GM18520 (cell line): ENCODE measurements around the gene BMPR1B.

Experiments used
- ATAC-seq: cut with Tn5 transposase; IDR thresholded peaks from one replicate; pipeline ENCODE4 v1.9.1; 2021; ENCODE audit not compliant: unreplicated experiment

BMPR1B gene

DNA sequence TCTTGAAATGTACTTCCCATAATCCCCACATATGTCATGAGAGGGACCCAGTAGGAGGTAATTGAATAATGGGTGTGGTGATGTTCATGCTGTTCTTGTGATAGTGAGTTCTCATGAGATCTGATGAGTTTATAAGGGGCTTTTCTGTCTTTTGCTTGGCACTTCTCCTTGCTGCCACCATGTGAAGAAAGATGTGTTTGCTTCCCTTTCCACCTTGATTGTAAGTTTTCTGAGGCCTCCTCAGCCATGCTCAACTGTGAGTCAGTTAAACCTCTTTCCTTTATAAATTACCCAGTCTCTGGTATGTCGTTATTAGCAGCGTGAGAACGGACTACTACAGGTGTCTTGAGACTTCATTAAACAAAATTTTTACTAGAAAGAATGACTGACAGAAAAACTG lies 323.2 kb downstream of the BMPR1B start:
- ATAC-seq, result no peak

DNA sequence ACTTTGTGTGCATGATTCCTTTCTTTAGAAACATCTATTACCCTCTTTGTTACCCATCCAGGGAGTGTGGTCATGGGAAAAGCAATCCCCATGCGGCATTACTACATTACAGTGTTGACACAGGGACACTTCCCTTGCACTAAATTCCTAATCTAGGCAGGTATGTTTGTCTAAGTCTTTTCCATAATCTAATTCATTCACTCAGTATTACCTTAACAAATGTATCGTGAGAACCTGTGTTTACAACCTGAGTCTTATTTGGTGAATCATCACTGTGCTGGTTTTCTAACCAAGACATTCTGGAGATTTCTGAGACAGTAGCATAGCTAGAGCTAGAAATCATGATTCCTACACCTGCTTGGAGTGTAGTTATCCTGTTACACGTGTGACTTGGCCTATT lies 326.8 kb downstream of the BMPR1B start:
- ATAC-seq, result no peak

DNA sequence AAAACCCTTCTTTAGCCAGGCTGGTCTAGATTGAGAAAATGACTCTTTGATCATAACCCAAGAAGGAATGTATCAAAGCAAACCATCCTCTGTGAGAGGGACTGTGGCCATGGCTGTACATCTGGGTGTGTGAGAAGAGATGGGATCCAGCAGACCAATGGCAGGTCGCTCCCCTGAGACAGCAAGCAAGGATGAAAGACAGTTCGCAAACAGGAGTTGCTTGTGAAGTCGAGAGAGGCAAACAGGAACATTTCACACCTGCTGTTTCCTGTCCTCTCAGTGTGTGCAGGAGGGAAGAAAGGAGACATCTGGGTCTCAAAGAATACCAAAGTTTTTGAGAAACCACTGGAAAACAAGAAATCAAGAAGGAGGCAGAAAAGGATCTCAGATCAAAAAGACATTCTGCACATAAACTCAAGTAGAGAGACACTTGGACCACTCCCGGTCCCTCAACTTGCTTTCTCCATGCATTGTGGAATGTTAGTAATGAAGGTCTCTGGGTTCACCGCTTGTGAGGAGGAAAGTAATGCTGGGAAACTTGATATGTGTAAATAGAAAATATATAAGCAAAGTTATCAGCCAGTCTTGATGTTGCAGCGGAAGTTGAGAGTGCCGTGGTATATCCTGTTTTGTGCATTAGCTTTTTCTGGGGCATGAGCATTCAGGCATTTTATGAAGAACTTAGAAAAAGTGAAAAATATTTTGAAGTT lies 327.5 kb downstream of the BMPR1B start:
- no peak for ATAC-seq

DNA sequence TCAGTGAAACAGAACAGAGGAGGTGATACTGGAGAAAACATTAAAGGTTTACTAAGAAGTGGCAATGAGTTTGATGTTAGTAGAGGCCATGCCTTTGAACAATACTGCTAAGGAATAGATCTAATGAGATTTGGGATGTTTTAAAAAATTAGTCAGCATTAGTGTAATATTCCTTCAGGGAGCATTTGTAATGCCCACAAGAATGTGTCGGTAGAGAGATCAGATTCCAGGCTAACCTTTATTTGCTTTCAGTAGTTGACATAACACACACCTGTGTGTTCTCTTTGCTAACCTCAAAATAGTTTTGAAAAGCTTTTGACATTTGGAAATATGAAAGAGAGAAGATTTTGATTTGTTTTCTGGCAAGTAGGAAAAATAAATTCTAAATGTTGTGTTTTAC lies 328.8 kb downstream of the BMPR1B start:
- no peak for ATAC-seq

DNA sequence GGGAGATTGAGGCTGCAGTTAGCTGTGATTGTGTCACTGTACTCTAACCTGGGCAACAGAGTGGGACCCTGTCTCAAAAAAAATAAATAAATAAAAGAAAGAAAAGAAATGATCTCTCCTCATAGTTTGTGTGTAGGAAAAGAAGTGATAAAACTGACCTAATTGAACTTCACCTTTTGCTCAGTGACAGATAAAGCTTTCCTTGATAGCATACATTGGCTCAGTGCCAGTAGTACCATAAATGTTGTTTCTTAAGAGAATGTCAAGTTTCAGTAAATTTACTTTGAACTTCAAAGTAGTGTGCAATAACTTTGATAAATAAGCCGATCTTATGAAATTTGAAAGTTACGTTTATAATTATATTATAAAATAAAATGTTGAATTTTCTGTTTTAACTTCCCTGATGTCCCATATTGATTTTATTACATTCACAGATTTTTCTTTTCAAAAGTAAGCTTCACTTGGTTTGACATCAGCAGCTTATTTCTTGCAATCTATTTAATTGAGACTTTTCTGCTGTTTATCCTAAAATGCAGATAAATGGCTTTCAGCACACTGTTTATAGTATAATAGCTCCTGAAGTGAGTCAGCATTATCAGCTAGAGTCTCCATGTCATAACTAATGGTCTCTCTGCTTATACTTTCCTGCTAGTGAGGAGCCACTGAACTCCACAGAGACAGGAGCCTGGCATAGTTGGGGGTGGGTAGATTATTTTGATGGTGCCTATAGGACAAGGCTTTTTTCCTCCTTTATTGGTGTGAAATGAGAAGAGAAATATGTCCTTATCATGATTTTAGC lies 330.1 kb downstream of the BMPR1B start:
- ATAC-seq, result no peak

DNA sequence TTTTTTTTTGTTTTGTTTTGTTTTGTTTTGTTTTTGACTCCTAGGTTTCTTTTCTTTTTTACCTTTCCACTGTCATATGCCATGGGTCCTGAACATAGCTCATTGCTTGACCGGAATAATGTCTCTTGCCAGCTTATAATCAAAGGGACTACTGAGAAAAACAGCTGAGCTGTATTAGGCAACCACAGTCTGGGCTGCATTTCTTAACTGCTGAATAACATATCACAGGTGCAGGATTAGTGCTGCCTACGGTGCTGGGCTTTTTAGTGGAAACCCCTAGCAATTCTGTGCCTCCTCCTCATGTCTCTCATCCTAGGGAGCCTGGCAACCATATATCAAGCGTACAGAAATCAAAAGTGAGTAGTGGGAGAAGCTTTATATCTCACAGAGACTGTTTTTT lies 333.5 kb downstream of the BMPR1B start:
- ATAC-seq, result no peak

DNA sequence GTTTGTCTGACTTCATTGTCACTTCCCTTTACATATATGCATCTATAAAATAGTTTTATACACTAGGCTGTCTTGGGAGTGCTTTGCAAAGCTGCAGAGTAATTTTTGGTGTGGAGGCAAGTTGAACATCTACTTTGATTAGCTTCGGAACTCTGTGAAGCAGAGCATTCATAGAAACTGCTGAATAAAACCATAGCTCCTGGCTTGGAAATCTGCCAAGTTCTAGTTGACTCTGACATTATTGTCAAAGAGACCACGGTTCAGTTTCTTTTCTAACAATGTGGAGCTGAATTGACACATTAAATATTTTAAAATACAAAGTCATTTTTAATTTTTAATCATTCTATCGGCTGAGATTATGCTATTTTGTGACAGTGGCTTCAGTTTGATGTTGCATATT lies 335.0 kb downstream of the BMPR1B start:
- no peak for ATAC-seq

DNA sequence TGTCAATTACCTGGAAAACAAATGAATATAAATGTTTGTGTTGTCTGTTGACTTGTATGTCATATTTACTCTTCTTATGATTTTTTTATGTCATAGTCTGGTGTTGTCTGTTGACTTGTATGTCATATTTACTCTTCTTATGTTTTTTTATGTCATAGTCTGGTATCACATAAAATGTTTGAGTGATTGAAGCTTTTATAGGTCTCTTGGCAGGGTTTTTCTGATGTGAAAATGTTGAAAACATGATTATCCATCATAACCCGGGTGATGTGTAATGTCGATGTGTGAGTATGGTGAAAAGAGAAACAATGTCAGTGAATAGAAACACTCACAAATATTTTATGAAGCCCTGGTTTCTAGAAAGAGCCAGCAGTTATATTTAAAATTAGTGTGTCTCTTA lies 335.7 kb downstream of the BMPR1B start:
- ATAC-seq, result no peak

DNA sequence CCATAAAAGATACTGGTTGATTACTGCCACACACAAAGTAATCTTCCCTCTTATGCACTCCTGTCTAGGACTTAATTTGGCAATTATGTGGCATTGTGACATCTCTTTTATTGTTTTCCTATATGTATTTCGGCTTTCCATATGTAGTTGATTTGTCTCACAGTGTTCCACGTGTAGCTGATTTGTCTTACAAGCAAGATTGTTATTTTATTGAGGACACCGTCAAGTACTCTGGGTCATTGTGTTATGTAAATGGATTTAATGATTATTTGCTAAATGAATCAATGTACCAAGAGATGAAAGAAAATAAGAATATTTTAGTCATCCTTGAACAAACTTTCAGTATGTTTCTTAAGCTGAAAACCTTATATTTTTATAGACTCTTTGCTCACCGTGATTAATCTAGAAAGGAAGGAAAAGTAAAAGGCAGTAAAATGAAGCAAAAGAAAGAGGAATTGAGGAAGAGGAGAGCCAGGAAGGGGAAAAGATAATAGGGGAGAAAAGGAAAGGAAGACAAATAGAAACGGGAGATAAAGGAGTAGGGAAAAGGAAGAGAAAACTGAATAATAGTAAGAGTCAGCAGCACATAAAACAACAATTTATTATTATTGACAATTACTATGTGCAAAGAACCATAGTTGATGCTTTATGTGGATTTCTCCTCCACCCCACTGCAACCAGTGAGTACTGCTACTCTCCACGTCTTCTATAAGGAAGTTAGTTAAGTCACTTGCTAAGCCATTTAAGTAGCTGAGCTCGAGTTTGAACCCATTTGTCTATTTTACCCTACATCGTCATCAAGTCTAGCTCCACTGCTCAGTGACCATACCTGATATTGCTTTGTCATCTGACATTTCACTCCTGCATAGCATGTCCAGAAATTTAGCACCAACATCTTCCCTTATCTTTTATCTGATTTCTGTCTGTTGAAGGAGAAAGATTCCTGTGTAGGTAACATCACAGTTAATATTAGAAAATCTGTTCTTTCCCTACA lies 336.5 kb downstream of the BMPR1B start:
- no peak for ATAC-seq

DNA sequence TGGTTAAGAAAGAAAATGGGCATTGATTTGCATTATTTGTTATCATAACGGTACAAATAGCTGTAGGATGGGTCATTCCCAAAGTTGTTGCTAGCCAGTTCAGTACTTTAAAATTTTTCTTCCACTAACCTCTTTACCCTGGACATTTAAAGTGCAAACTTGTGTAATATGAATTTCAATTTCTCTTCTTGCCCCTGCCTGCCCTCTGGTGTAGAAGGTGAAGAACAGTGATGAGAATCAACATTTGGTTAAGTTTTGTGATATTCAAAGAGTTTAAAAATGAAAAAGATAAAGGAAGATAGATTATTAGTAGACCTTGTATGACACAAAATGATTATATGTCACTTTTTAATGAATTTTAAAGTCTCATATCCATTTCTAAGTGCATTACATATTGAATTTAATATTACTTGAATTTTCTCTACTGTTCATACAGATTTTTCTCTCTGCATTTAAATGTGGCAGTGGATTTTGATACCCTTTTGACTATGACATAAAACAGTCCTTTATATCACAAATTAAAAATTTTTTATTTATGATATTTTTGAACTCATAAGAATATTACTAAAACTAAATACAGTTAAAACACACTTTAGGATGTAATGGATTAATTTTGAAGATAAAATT lies 337.7 kb downstream of the BMPR1B start:
- no peak for ATAC-seq

DNA sequence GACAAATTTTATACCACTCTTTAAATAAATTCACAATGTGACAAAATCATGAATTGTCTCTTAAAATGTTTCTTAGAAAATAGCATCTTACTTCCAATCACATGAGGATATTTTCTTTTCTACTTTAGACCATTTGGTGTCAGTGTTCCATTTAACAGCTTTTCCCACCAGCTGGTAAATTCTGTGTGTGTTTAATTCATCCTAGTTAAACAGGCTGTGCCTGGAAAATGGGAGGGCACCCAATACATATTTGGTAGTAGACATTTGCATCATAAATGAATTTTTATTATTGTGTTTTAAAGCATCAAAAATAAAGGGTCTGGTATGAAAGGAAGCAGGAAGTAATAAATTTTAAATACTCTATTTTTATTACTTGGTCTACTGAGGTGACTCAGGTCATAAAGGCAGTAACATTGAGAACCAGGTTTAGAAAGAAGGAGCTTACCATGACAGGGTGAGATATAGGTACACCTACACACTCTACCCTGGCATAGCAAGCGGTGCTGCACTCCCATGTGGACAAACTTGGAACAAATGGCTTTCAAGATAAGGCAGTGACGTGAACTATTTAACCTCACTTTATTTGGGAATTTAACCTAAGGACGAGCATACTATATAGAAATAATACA lies 344.5 kb downstream of the BMPR1B start:
- ATAC-seq, result no peak

DNA sequence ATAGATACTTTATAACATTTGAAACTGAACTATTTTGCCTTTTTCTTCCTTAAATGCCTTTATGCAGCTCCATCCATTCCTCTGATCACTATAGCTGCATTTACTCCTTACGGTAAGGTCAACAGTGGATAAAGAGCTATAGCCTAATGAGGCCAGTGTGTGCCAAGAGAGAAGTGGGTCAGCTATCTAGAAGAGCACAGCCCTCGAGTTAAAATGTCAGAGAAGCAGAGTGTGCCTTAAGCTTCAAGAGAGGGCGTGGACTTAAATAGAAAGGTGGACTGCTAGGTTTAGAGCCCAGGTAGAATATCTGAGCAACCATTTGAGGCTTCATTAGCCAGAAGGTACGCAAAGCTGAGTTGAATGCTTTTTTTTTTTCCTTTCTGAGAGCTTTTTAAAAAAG lies 347.4 kb downstream of the BMPR1B start:
- no peak for ATAC-seq

DNA sequence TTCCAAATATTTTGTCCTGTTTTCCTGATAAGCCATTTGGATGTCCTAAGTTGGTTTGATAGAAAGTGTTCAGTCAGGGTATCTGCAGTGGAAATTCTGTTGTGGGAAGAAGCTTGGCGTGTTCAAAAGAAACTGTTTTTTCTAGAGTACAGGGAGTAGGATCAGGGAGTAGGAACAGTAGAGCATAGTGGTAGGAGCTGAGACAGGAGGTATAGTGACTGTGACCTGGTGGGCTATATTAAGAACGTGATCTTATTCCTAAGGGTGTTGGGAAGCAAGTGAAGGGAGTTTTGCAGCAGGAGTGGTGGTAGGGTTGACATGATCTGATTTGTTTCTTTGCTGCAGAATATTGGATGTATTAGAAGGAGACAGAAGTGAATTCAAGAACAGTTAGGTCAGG lies 348.2 kb downstream of the BMPR1B start:
- ATAC-seq, result no peak

DNA sequence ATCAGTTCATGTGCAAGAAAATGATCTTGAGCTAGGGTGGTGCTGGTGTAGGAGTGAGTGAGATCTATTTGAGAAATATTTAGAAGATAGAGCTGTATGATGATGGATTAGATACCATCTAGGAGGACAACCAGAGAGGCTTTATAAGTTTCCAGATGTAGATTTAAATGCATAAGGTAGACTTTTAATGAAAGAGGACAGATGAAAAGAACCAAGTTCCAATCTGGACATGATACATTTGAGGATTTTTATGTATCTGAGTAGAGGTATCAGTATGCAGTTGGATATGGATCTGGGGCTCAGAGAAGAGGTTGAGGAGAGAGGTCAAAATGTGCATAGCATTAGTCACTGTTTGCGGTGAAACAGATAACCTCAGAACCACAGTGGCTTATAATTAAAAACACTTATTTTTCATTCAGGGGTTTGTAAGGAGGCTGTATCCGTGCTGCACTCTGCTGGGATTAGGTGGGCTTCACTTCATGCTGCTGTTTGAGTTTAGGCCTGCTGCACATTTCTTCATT lies 348.7 kb downstream of the BMPR1B start:
- no peak for ATAC-seq

DNA sequence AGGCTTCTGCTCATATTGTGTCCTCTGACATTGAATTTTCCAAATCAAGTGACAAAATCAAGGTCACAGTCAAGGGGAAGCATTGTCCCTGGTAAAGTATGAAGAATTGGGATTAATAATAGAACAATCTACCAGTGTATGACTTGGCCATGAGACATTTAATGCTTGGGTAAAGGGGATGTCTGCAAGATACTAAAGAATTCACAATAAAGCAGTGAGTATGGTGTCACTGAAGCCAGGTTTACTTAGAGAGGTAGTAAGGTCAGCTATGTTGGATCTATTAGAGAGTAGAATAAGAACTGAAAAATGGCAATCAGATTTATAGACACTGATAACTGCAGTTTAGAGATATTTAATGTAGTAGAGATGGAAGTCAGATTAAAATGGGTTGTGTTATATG lies 349.2 kb downstream of the BMPR1B start:
- ATAC-seq, result no peak

DNA sequence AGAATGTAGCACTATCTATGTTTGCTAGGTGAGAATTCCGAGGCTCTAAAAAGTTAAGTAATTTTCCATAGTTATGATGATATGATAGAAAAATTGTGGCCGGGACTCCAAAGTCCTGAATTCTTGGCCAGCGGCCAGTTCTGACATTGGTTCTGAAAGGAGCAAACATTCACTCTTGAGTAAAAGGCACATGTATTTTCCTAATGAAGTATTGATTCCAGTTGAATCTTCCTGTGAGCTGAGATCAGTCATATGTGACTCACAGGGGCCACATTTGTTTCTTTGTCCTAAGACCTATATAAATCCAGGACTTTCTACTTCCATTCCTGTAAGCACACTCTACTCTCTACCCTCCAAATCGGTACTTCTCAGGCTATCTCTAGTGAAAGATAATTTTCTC lies 349.9 kb downstream of the BMPR1B start:
- ATAC-seq, result no peak

DNA sequence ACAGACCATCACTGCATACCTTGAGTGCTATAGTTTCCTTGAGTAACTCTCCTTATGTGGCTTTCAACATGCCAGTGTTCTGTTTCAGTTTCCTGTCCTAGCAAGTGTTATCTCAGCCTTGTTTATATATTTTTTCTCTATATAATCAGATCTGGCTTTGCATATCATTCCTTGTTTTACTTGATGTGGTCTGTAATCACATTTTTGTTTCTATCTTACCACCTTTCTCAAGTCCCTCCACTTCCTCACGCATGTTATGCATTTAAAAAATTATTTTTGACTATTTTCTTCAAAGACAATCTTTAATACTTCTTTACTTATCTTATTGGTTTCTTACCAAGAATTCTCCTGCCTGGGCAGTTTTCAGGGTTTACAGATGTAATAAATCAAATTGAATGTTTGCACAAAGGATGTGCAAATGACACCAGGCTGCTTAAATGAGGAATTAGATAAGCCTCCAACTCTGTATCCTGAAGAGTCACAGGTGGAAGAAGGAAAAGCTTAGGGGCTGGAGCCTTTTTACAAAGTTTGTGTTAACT lies 351.2 kb downstream of the BMPR1B start:
- ATAC-seq, result no peak

DNA sequence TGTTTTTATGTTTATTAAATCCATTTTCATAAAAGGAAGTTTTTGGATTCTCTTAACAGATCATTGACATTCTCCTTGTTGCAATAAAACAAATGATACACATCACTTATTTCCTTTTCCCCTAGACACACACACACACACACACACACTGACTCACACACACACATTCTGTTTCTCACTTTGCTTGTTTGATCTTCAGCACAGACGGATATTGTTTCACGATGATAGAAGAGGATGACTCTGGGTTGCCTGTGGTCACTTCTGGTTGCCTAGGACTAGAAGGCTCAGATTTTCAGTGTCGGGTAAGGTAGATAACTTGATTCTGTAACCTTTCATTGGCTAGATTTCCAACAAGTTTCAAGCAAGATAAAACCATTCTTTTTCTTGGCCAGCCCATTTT lies 356.8 kb downstream of the BMPR1B start:
- no peak for ATAC-seq

DNA sequence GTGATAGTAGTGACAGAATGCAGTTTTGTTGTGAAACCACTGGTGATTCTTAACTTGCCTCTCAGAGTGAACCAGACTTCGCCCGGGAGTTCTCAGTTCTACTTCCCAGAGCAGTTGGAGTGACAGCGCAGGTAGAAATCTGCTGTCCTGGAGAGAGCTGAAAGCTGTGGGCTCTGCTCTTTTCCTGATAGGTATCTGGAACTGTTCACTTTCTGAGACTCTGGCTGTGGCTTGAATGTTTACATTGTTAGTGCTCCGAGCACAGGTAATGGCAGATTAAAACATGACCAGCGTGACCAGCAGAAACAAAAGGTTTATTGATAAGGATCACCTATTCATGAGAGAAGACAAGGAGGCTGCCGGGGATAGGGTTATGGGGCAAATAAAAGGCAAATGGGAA lies 360.7 kb downstream of the BMPR1B start:
- no peak for ATAC-seq

DNA sequence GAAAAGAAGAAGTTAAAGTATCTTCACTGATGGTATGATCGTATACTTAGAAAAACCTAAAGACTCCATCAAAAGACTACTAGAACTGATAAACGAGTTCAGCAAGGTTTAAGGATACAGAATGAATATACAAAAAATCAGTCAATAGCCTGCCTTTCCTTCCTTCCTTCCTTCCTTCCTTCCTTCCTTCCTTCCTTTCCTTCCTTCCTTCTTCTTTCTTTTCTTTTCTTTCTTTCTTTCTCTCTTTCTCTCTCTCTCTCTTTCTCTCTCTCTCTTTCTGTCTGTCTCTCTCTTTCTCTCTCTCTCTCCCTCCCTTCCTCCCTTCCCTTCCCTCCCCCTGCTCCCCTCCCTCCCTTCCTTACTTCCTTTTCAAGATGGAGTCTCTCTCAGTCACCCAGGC lies 362.7 kb downstream of the BMPR1B start:
- ATAC-seq, result no peak
